ENCODE data around the gene SART3. TPM values are rescaled to one million over a fixed set of nuclear protein-coding genes. Genes with fewer than 3 reads are reported as not detected.
A peak's percentile ranks its signal among the peaks of the same experiment; 100 is the strongest.

SART3 gene
- total RNA-seq, 1 experiment from 2014 or later, result 89.4 TPM

DNA sequence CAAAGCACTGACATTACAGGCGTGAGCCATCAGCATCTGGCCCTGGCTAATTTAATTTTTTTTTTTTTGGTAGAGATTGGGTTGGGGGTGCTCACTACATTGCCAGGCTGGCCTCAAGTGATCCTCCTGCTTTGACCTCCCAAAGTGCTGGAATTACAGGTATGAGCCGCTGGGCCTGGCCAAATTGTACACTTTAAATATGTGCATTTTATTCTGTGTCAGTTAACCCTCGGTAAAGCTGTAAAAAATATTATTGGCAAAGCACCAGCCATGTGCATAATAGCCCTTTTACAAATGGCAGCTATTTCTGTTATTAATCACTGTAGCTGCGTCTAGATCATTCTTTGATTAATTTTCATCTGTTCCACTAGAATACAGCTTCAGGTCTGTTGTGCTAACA lies 24.9 kb upstream of the SART3 start:
- no peaks in the 10 kb centered on the region for H3K36me3 Mint-ChIP-seq (ENCODE audit: insufficient read depth in 1 of 3, low read depth in 3 of 3)
- WGBS (ENCODE audit: extremely low coverage, insufficient read length, low lambda C conversion rate), result no CpG with 5 or more reads among the region's 4 CpGs
- Histone ChIP-seq H3K9ac (ENCODE audit: extremely low read depth, insufficient read length, low read length) (no peak overlapping the region), H2BK120ac (ENCODE audit: low read depth, low read length, poor library complexity, severe bottlenecking) (no peak overlapping the region), H4K20me1 (ENCODE audit: control insufficient read depth, insufficient read depth, insufficient read length) (no peaks in the 10 kb centered on the region), H3K14ac (ENCODE audit: insufficient read depth, low read length) (no peak overlapping the region), H2BK20ac (ENCODE audit: low read depth, low read length, poor library complexity, severe bottlenecking) (no peak overlapping the region), H4K5ac (ENCODE audit: insufficient read length, low read depth, low read length) (no peak overlapping the region), H3K79me2 (ENCODE audit: insufficient read depth, low read length) (no peaks in the 10 kb centered on the region), H2AK5ac (ENCODE audit: insufficient read length, low read length) (no peak overlapping the region), H3T11ph (ENCODE audit: low read length) (no peak overlapping the region), H2BK12ac (ENCODE audit: insufficient read length, low read depth, low read length) (no peak overlapping the region), H4K91ac (ENCODE audit: insufficient read length, low read depth, low read length) (no peak overlapping the region), H3K9me3 (ENCODE audit: control insufficient read depth, low read depth, low read length) (no peaks in the 10 kb centered on the region), H3K27me3 (ENCODE audit: insufficient read depth, low read length) (no peaks in the 10 kb centered on the region), H4K8ac (replicated peaks; ENCODE audit: insufficient read length, low read depth, low read length) (peak overlapping the region; percentile 68), H3K23me2 (ENCODE audit: insufficient read length, low read depth, low read length, poor library complexity, severe bottlenecking) (no peaks in the 10 kb centered on the region), H3K4me1 (ENCODE audit: insufficient read depth, low read length) (no peaks in the 10 kb centered on the region), H3K56ac (ENCODE audit: insufficient read length, low read depth, low read length) (no peak overlapping the region), H3K23ac (ENCODE audit: insufficient read length, low read depth, low read length) (no peak overlapping the region), H2BK15ac (ENCODE audit: low read depth, low read length) (no peak overlapping the region), H2BK5ac (ENCODE audit: insufficient read length, low read length) (no peak overlapping the region), H3K27ac (ENCODE audit: insufficient read length, low read depth, low read length) (no peak overlapping the region), H2AFZ (ENCODE audit: low read length) (no peak overlapping the region), H3K4ac (ENCODE audit: low read depth, low read length) (no peak overlapping the region), H3K79me1 (ENCODE audit: insufficient read depth, low read depth, low read length, poor library complexity, severe bottlenecking) (no peaks in the 10 kb centered on the region), H3K18ac (ENCODE audit: insufficient read length, low read depth, low read length) (no peak overlapping the region), H3K4me2 (ENCODE audit: insufficient read depth, insufficient read length, low read length) (no peak overlapping the region)
- H3K4me3 Mint-ChIP-seq, result no peak overlapping the region
- H3K4me1 Mint-ChIP-seq, result peaks cover 12 to 29% of the 10 kb centered on the region in 2 experiments
- no peak overlapping the region for H3K27ac Mint-ChIP-seq
- H3K9me3 Mint-ChIP-seq, result no peaks in the 10 kb centered on the region
- DNase-seq, result no peak
- TF ChIP-seq, protein P1, sequence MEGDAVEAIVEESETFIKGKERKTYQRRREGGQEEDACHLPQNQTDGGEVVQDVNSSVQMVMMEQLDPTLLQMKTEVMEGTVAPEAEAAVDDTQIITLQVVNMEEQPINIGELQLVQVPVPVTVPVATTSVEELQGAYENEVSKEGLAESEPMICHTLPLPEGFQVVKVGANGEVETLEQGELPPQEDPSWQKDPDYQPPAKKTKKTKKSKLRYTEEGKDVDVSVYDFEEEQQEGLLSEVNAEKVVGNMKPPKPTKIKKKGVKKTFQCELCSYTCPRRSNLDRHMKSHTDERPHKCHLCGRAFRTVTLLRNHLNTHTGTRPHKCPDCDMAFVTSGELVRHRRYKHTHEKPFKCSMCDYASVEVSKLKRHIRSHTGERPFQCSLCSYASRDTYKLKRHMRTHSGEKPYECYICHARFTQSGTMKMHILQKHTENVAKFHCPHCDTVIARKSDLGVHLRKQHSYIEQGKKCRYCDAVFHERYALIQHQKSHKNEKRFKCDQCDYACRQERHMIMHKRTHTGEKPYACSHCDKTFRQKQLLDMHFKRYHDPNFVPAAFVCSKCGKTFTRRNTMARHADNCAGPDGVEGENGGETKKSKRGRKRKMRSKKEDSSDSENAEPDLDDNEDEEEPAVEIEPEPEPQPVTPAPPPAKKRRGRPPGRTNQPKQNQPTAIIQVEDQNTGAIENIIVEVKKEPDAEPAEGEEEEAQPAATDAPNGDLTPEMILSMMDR (conservative IDR thresholded peaks at IDR 0.05), result no peak
- H3K27me3 Mint-ChIP-seq (ENCODE audit: low read depth), result no peaks in the 10 kb centered on the region

Data from H9 (cell line).